ENCODE data around the gene IFT57.
"Not testable (repeated sequence)": the region's sequence is repeated elsewhere in the genome, so short reads cannot be mapped to it uniquely, and the experiment has no call there.

Gene IFT57

DNA sequence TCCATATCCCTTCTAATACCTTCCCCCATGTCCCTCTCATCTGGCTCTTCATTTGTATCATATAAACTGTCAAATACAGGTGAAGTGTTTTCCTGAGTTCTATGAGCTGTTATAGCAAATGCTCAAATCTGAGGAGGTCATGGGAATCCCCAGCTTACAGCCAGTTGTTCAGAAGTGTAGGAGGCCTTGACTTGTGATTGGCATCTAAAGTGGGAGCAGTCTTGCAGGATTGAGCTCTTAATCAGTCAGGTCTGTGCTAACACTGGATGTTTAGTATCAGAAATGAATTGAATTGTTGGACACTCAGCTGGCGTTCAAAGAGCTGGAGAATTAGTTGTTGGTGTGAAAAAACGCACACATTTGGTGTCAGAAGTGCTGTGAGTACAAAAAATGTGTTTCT lies 65.0 kb downstream of the IFT57 start:
- DNase-seq, result no peak

DNA sequence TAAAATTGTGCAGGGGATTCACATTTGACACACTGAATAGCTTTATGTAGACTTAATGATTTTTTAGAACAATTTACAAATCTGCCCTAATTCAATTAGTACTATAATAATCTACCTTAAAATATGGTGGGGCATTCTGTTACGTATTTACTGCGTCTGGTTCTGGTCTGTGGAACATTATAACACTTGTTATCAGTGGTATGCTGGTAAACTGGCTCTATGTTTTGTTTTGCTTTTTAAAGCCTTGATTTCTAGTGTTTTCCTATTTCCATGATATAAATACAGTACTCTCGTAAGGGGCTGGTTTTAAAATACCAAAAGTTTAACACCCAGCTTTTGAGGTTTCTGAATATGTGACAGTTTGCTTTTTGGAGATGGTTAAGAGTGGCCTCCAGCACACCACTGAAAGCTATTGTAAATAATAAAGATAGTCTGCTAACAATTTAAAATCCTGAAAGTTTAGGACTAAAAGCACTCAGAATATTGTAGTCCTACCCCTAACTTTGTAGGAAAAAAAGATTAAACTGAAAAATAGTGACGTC lies 65.8 kb downstream of the IFT57 start:
- no peak for DNase-seq

DNA sequence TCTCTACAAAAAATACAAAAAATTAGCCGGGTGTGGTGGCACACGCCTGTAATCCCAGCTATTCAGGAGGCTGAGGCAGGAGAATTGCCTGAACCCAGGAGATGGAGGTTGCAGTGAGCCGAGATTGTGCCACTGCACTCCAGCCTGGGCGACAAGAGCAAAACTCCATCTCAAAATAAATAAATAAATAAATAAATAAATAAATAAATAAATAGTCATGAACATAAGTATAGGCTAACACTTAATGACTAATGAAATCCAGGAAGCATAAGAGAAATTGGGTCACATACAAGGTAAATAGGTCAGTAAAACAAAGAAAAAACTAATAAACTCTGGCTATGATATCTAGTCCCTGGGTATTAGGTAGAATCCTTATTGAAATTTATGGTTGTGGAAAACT lies 66.6 kb downstream of the IFT57 start:
- DNase-seq, result not testable (repeated sequence)

DNA sequence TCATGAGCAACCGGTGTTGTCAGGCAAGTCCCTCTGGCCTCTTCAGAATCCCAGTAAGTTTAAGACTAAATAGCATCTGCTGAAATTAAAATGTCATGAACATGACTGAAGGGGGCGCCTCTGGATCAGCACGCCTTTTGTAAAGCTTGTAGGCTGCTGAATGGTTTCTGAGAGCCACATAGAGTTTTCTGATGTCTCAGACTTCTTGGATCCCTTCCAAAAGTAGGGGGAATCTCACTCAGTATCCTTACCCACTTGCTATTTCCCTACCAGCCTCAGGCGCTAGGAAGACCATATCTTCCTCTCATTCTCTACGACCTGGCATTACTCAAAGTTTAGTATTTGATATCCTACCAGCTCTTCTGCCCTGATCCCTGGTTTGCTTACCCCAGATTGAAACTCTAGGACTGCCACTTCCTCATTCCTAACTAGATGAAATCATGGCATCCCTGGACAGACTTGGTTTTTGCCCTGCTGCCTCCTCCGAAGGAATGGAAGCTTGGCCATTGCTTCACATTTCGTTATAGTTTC lies 68.7 kb downstream of the IFT57 start:
- no peak for DNase-seq

DNA sequence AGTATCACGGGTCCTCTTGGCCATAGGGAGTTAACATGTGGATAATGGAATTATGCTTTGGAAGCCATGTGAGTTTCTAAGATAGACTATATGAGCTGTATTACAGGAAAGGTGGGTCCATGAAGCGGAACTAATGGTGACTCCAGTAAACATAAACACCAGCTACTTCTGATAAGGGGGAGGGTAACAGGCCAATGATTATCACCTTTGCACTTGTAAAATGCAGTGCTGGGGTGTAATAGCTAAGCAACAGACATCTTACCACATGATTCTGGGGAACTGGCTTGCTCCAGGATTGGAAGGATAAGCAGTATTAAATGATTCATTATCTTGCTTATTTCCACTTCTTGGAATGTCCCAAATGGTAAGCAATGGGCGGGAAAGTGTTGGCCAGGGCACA lies 70.0 kb downstream of the IFT57 start:
- DNase-seq, result no peak

DNA sequence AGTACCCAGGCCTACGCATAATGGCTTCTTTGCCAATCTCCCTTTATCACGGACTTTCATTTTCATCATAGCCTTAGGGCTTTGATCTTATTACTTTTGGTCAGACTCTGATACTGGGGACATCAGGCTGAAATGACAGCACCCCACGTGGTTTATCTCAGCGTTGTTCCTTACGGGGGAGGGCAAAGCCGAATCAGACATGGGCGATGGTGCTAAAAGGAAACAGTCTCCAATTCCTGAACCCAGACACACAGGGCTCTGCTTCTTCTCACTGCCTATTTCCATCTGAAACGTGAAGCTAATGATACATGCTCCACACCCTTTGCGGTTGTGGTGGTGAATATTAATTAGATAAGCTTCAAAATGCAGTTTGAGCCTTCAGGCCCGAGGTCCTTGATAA lies 72.0 kb downstream of the IFT57 start:
- DNase-seq, result no peak

DNA sequence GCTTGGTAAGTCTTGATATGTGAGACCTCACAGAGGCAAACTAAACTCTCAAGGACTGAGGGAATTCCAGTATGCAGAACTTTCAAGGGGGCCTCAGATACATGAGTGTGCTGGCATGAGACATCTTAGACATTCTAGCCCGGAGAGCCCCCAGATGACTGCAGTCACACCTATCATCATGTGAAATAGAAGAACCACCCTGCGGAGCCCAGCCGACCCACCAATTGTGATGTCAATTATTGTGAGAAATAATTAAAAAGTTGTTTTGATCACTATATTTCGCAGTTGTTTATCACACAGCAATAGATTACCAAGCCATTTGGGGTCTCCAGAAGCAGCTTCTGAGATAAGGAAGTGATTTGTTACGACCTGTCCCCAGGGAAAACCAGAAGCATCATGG lies 76.1 kb downstream of the IFT57 start:
- DNase-seq, result no peak

DNA sequence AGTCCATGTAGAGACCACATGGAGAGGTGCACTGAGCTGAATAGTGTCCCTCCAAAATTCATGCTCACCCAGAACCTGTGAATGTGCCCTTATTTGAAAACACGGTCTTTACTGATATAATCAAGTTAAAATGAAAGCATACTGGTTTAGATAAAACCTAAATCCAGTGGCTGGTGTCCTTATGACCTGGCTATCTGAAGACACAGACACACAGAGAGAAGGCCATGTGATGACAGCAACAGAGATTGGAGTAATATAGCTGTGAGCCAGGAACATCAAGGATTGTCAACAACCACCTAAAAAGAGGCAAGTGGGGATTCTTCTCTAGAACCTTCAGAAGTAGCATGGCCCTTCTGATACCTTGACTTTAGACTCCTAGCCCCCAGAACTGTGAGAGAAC lies 76.6 kb downstream of the IFT57 start:
- no peak for DNase-seq

DNA sequence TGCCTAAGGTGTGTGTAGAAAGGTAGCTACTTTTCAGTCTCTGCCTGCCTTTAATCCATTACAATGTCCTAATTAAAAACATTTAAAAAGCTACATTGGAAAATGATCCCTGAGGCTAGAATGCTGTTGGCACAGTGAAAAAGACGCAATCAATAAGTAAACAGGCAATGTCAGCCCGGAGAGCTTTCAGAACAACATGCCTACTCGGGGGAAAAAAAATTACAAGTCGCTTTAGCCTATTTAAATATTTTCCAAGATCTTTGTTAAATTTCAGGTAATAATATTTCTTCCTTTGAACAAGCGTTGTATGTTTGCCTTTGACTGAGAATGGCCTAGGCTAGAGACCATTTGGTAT lies 84.8 kb downstream of the IFT57 start:
- DNase-seq, result no peak

DNA sequence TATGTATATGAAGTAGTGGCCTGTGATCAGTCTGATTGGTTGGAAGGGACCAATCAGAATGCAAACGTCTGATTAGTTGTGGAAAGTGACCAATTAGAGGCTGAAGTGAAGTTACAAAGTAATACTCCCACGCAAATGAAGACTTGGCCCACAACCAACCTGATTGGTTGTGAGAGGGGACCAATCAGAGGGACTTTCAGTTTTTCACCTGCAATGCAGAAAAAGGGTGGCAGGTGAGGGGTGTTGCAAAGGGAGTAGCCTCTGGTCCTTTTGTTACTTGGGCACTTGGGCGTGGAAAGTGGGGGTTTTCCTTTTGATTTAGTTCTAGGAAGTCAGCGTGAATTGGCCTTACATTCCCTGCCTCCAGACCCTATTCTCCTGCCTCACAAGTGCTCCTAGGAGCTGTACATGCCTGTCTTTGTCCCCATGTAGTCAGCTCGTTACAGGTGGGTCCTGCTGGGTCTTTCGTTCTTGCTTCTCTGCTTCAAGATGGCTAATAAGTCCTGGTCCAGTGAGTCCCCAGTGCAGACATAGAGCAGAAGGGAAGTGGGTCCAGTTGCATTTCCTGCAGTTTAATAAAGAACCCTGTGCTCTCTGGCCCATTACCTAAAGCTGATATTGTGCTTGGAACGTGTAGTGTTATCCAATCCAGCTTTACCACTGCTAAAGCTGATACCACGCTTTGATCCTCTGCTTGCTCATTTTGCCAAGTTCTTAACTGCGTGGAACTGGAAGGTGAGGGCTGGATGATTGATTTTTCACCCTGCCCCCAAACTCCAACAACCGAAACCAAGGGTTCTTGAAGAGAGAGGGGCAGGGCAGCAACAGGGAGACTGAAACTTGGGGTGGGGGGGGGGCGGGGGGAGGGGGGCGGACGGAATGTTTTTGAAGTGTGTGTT lies 85.4 kb downstream of the IFT57 start:
- no peak for DNase-seq

DNA sequence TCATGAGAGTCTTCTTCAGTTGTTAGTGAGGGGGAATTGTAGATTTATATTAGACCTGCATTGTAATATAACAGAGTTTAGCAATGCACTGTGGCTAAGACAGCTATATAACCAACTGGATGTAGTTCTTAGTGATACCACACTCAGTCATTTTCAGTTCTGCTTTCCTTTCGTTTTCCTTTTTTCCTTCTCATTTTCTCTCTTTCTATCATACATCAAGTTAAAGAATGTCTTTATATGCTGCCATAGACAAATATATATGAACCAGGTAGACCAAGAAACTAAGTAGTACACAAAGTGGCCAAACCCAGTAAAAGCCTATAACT lies 87.7 kb downstream of the IFT57 start:
- DNase-seq, result no peak

DNA sequence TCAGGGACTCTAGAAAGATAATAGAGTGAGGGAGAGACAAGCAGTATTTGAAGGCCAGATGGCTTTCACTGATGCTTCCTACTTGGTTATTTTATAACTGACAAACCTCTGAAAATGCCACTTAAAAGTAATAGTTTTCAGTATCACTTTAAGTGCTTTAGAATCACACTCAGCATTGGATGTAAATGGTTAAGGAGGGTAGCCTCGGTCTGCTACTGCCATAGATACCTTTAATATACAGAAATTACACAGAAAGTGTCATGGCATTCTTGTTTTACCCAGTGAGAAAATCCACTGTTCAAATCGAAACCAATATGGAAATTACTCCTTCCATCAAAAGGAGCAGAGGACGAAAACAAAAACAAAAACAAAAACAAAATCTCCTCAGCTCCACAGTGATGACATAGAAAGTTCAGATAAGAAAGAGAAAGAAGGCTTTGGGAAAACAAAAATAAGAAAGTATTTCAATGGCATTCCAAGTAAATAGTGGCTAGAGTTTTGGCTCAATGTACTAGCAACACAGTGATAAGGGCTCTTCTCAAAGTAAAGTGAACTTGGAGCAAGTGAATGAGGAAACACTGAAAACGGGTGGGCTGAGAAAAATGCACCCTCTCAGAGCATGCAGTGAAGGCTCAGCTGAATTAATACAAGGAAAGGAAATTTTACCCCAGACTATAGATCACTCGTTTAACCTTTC lies 88.2 kb downstream of the IFT57 start:
- DNase-seq, result no peak

DNA sequence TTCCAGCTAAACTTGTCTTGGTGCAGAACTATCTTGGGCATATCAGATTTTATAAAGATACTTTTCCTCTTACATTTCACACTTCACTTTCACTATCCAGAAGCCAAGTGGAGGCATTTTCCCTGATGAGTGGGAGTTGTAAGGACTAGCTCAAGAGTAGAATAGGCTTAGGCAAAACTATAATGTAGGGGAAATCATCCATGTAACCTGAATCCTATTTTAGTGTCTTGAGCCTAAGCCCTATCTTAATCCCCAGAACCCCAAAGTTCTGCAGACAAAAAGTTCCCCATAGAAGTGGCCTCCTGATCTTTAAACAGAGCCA lies 89.2 kb downstream of the IFT57 start:
- DNase-seq, result no peak

DNA sequence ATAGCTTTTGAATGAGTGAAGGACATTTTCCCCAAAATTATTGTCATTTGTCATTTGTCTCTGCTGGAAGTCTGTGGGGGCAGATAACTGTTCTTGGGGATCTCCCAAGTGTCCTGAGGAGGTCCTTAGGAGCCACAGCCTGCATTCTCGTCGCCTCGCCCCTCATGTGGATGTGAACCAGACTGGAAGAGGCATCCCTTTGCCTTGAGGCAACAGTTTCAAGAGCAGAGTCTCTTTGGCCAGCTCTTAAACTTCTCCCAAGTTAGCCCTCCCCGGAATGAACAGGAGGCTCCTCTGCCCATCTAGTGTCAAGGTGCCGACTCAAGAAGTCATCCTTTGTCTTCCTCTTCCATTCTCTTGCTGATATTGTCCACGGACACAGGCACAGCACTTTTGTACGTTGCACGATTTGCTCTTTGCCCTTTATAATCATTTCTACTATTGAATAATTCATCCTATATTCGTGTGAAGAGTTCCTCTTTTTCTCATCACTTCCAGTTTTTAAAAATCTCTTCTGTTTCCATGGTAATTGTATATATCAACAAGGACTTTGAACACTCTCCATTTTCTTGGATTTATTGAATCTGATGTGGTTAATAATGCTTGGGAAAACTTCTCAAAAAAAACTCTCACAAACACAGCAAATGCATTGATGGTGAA lies 90.6 kb downstream of the IFT57 start:
- DNase-seq, result no peak

DNA sequence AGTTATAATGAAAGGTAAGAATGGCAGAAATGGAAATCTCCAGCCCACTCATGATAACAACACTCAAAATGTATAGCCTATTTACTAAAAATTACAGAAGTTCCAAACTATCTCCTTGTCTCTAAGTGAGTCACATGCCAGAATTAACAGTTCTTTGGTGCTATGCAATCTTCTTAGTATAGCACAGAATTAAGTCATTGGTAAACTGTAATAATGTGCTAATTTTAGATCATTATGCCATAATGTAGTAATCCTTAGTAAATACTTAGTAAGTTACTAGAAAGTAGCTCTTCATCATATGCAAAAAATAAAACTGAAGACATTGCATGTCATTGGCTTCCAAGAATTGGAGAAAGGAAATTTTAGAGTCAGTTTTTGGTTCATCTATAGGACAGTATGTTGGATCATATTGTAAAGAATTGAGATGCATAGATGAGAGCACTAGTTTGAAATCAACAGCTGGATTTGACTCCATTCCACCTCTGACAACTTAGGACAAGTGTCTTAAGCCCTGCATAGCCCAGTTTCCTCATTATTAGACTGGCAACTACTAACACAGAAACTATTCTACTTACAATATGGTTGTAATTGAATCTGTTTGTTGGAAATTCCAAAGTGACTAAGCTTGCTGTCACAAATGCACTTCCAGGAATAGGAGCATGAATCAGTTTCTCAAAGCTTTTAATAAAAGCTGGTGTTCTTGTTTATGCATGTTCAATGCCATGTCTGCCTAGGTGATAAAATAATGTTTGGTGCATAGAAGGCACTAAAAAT lies 91.3 kb downstream of the IFT57 start:
- no peak for DNase-seq

DNA sequence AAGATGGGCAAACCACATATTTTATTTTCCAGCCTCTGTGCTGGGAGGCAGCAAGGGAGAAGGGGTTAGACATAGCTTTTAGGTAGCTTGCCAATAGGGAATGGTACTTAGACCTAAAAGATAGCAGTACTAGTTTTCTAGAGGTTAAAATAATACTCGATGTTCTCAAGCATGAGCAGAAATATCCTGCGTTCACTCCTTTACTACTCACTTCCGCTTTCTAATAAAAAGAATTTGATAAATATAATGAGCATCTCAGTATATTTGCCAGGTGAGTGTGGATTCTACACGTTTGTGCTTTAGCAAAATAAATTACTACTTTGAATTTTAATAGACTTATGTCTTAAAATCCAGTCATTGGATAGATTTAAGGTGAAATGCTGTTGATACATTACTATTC lies 92.0 kb downstream of the IFT57 start:
- DNase-seq, result no peak

DNA sequence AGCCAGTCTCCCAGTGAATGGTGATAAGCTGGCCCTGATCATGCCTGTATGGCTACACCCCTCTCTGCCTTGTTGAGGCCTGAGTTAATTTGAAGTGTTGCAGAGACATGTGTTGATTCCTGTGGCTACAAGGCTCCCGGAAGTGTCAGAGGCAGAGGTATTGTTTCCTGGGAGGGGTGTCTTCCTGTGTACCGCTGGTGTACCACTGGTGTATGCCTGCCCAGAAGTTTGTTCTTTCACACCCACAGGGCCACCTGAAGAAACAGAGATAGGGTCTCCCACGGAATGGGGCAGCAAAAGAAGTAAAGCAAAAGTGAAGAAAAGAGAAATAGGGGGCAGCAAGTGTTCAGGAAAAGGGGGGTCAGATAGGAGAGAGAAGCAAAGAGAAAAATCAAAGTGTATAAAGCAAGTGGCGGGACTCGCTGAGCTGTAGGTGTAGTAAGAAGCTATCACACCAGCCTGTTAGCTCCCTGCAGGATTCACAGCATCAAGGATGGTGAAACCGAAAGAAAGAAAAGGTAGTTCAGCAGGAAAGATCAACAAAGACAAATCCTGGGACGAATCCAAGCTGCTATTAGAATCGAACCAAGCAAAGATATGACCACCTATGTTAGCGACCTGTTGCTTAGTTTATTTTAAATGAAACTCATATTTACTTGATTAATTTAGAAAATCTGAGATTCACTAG lies 94.8 kb downstream of the IFT57 start:
- no peak for DNase-seq

DNA sequence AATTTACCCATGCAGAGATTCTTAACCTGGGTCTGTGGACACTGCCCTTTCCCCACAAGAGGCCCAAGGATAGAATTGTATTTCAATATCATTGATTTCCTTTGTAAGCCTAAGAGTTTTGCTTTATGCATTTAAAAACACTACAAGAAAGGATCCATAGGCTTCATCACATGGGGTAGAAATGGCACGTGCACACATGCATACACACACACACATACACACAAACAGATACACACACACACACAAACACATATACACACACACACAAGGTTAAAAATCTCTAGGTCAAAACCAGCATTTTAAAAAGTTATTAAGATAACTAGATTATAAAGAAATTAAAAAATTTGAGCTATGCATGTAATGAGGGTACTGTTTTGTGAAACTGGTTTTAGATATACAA lies 95.9 kb downstream of the IFT57 start:
- no peak for DNase-seq

DNA sequence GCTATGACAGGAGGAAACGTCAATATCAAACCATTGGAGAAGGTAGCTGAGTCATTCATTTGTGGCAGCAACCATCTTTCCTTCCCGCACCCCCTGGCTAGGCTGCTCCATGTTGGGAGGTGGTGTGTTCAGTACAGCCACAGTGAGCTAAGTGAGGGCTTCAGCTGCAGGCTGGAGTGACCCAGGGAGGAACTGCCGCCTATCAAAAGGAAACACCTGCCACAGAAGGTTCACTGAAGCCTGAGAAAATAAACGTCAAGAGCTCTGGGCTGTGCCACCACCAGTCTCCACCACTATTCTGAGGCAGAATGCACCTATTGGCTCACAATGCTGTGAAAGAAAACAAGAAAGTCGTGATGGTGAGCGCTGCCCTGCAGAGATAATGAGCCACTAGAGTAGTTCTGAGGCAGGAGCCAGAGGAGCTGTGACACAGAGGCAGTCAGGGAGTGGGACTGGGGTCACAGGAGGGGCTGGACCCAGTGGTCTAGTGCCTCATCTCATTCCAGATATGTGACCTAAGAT lies 96.6 kb downstream of the IFT57 start:
- DNase-seq, result peak; percentile 51

DNA sequence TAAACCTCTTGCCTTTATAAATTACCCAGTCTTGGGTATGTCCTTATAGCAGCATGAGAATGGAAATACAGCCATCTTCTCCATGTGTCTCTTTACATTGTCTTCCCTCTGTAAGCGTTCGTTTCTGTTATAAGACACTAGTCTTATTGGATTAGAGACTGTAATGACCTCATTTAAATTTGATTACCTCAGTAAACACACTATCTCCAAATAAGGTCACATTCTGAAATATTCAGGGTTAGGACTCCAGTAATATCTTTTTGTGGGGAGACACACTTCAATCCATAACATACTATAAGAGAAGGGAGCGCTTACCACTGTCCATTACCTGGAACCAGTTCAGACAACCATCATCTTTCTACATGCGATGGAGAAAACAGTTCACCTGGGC lies 97.1 kb downstream of the IFT57 start:
- no peak for DNase-seq

DNA sequence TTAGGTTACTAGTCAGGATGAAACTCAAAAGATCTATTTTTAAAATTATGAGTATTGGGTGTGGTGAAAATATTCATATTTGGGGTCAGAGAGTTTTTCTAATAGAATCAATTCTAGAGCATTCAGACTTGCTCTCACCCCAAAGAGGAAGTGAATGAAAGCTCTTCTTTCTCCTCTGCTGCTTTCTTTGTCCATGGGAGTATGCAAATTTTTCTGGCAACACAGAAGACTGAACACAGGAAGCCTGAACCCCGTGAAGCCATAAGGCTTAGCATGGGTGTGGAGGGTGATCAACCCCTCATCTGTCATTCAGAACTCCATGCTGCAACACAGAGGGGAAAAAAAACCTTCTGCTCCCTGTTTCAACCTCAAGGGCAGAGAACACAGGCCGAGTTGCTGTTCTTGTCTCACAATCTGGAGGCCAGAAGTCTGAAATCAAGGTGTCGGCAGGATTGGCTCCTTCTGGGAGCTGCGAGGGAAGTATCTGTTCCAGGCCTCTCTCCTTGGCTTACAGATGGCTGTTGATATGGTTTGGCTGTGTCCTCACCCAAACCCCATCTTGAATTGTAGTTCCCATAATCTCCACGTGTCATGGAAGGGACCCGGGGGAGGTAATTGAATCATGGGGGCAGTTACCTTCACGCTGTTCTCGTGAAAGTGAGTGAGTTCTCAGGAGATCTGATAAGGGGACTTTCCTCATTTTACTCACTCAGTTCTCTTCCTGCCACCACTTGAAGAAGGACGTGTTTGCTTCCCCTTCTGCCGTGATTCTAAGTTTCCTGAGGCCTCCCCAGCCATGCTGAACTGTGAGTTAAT lies 97.7 kb downstream of the IFT57 start:
- no peak for DNase-seq

Data from NCI-H510A (cell line).